Peyer's patch (tissue), 4 donors: ENCODE results near the gene CRADD. TPM values are rescaled to one million over a fixed set of nuclear protein-coding genes. Genes with fewer than 3 reads are reported as not detected.

Source experiments
- DNase-seq, 3 donors: peaks; one replicate each; pipeline ENCODE4 v3.0.0-alpha.2; 2017 to 2019
- H3K27ac ChIP-seq, 4 donors: fragments of 200-600 bp; sonication (generic); one replicate each; pipeline ENCODE4 v1.5.1; 2016 to 2019
- H3K27me3 ChIP-seq, 2 donors: fragments of 200-600 bp; sonication (generic); one replicate each; pipeline ENCODE4 v1.5.1; 2019
- H3K36me3 ChIP-seq, 3 donors: fragments of 200-600 bp; sonication (generic); one replicate each; pipeline ENCODE4 v1.5.1; 2016 to 2019
- H3K4me1 ChIP-seq, 4 donors: fragments of 200-600 bp; sonication (generic); one replicate each; pipeline ENCODE4 v1.5.1; 2016 to 2019
- H3K4me3 ChIP-seq, 4 donors: fragments of 200-600 bp; sonication (generic); 1 replicate in 3 of 4; 2 replicates in 1 of 4; pipeline ENCODE4 v1.5.1; 2016 to 2019; ENCODE audit warnings: mild to moderate bottlenecking in 1 of 4
- H3K9me3 ChIP-seq, 4 donors: fragments of 200-600 bp; sonication (generic); one replicate each; pipeline ENCODE4 v1.5.1; 2016 to 2019; ENCODE audit warnings: mild to moderate bottlenecking in 1 of 4
- CTCF ChIP-seq, 6 experiments: fragments of 450-650 bp in 4 of 6; fragments of 200-600 bp in 2 of 6; sonication (generic) in 1 of 6; IDR thresholded peaks; one replicate each; pipeline ENCODE4 v1.5.1; 2017 to 2019; ENCODE audit warnings: antibody characterized with exemption in 6 of 6, mild to moderate bottlenecking in 3 of 6, moderate library complexity in 1 of 6
- POLR2A ChIP-seq, 2 donors: fragments of 450-650 bp; IDR thresholded peaks; one replicate each; pipeline ENCODE4 v1.5.1; 2017; ENCODE audit warnings: antibody characterized with exemption in 2 of 2, mild to moderate bottlenecking in 2 of 2, moderate library complexity in 2 of 2
- total RNA-seq, 4 donors: library from RNA; depleted of rRNA; stranded (reverse); fragments of >200 nt; gene quantifications; one replicate each; pipeline ENCODE4 v1.1.0, GENCODE V29; 2016

CRADD gene
- total RNA-seq, 4 donors from 2014 or later = 66.3 to 128 (median 89.4) TPM

- peaks cover 0 to 16% (median 3%) of the 10 kb centered on the region in 4 donors for H3K4me1 ChIP-seq
- no peaks in the 10 kb centered on the region for H3K9me3 ChIP-seq
- TF ChIP-seq POLR2A (IDR thresholded peaks at IDR 0.05) (no peak), CTCF (IDR thresholded peaks at IDR 0.05) (no peak)
- no peak for DNase-seq
- peak overlapping the region; percentile 90 to 97 (median 96) for H3K27ac ChIP-seq
- no peaks in the 10 kb centered on the region for H3K27me3 ChIP-seq
- H3K4me3 ChIP-seq = peak overlapping the region; percentile 63 to 80 (median 66)
- no peaks in the 10 kb centered on the region for H3K36me3 ChIP-seq
These were observed 574 bp upstream of the CRADD start for GRCh38 chr12:93676408-93677194.

GRCh38 chr12:93678779-93679178, 1.6 kb downstream of the CRADD start:
- Histone ChIP-seq H3K9me3 (no peaks in the 10 kb centered on the region), H3K27ac (no peak overlapping the region), H3K4me1 (peaks cover 0 to 16% (median 3%) of the 10 kb centered on the region in 4 donors), H3K27me3 (no peaks in the 10 kb centered on the region), H3K4me3 (no peak overlapping the region), H3K36me3 (no peaks in the 10 kb centered on the region)
- no peak for DNase-seq
- no peak for TF ChIP-seq POLR2A (IDR thresholded peaks at IDR 0.05)
- TF ChIP-seq CTCF (IDR thresholded peaks at IDR 0.05) = no peak

- Histone ChIP-seq H3K27ac (no peak overlapping the region), H3K36me3 (no peaks in the 10 kb centered on the region), H3K4me1 (peaks cover 0 to 16% (median 3%) of the 10 kb centered on the region in 4 donors), H3K4me3 (no peak overlapping the region), H3K27me3 (no peaks in the 10 kb centered on the region), H3K9me3 (no peaks in the 10 kb centered on the region)
- TF ChIP-seq CTCF (IDR thresholded peaks at IDR 0.05) (no peak), POLR2A (IDR thresholded peaks at IDR 0.05) (no peak)
- no peak for DNase-seq
These were observed 2.2 kb downstream of the CRADD start for GRCh38 chr12:93679308-93679925.

- H3K9me3 ChIP-seq = no peaks in the 10 kb centered on the region
- no peak overlapping the region for H3K4me3 ChIP-seq
- no peaks in the 10 kb centered on the region for H3K36me3 ChIP-seq
- H3K27ac ChIP-seq = no peak overlapping the region
- H3K4me1 ChIP-seq = peaks cover 0 to 16% (median 3%) of the 10 kb centered on the region in 4 donors
- no peaks in the 10 kb centered on the region for H3K27me3 ChIP-seq
- TF ChIP-seq POLR2A (IDR thresholded peaks at IDR 0.05) = no peak
- TF ChIP-seq CTCF (IDR thresholded peaks at IDR 0.05) = no peak
- no peak for DNase-seq
These were observed 2.8 kb downstream of the CRADD start for GRCh38 chr12:93680006-93680405.

GRCh38 chr12:93682846-93683261, 5.7 kb downstream of the CRADD start:
- Histone ChIP-seq H3K4me1 (peaks cover 0 to 15% (median 3%) of the 10 kb centered on the region in 4 donors), H3K9me3 (no peaks in the 10 kb centered on the region), H3K27ac (no peak overlapping the region), H3K4me3 (no peak overlapping the region), H3K36me3 (no peaks in the 10 kb centered on the region), H3K27me3 (no peaks in the 10 kb centered on the region)
- no peak for DNase-seq
- TF ChIP-seq POLR2A (IDR thresholded peaks at IDR 0.05) (no peak), CTCF (IDR thresholded peaks at IDR 0.05) (no peak)
